ENCODE measurements around the gene FAM3A. TPM values are rescaled to one million over a fixed set of nuclear protein-coding genes. Genes with fewer than 3 reads are reported as not detected.
A peak's percentile ranks its signal among the peaks of the same experiment; 100 is the strongest.

FAM3A gene
- total RNA-seq, 2 experiments from 2014 or later, result 24.9 to 29.0 TPM

GRCh38 chrX:154481195-154481594 is 34.8 kb downstream of the FAM3A start:
- H3K4me1 Mint-ChIP-seq, result peaks cover 38% of the 10 kb centered on the region
- H3K9me3 Mint-ChIP-seq, result no peaks in the 10 kb centered on the region
- peak overlapping the region; percentile 62 for H3K27ac Mint-ChIP-seq
- POLR2A ChIA-PET, result interaction anchor here (1.4 to 5.8 kb wide), 2 partner anchors 9 to 83 kb away, joined by 4 to 27 read pairs; partner anchors contain the start of genes RPL10 and SLC10A3
- CTCF ChIA-PET, result no interaction called here
- no peak for DNase-seq
- peaks cover 11% of the 10 kb centered on the region for H3K36me3 Mint-ChIP-seq (ENCODE audit: low read depth)
- no peak overlapping the region for H3K4me3 Mint-ChIP-seq
- no peaks in the 10 kb centered on the region for H3K27me3 Mint-ChIP-seq

GRCh38 chrX:154478728-154479622 is 37.1 kb downstream of the FAM3A start, which contains the start of gene LAGE3:
Gene LAGE3 (minus strand): TSS chrX:154479281. CDS start chrX:154478915, 366 bp downstream.
- ChIA-PET POLR2A (interaction anchor here (1.0 to 5.8 kb wide), 4 partner anchors 11 to 80 kb away, joined by 3 to 27 read pairs (median 8); partner anchors contain the start of genes RPL10 and SLC10A3), CTCF (interaction anchor here (1.3 kb wide), 1 partner anchor 80 kb away, joined by 3 read pairs; the partner anchor contains the start of gene RPL10)
- Mint-ChIP-seq H3K9me3 (no peaks in the 10 kb centered on the region), H3K4me1 (peaks cover 30% of the 10 kb centered on the region), H3K27me3 (no peaks in the 10 kb centered on the region), H3K4me3 (peak within 1 kb of the TSS; percentile 76), H3K36me3 (ENCODE audit: low read depth) (peaks cover 6% of the 10 kb centered on the region), H3K27ac (peak within 1 kb of the TSS; percentile 79)
- DNase-seq, result peak; percentile 95

DNA sequence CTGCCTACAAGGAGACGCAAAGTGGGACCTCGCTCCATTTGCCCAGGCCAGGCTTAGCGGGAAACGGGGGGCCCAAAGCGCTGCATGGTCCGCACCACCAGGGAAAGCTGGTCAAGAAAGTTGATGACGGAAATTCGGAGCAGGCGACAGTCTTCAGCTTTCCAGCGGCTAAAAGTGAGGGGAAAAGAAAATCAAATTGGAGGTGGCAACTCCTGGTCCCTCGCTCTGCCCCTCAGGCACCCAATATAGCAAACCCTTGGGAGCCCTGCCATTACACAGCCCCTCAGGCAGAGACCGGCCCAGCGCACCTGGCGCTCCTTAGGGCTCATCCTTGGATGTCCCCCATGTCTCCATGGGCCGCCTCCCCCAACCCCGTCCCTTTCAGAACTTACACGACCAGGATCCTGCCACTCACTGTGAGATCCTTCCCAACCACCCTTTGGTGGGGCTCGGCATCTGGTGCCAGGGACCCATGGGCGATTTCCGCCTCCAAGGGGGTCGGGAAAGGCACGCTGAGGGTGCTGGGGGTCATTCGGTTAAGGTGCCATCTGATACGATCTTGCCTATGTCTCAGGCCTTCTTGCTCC is 38.0 kb downstream of the FAM3A start:
- Mint-ChIP-seq H3K36me3 (ENCODE audit: low read depth) (peaks cover 3% of the 10 kb centered on the region), H3K27ac (peak overlapping the region; percentile 66), H3K4me1 (peaks cover 27% of the 10 kb centered on the region), H3K9me3 (no peaks in the 10 kb centered on the region), H3K27me3 (no peaks in the 10 kb centered on the region), H3K4me3 (peak overlapping the region; percentile 76)
- DNase-seq, result no peak
- ChIA-PET CTCF (interaction anchor here (1.2 to 1.3 kb wide), 2 partner anchors 12 to 79 kb away, joined by 3 to 4 read pairs; partner anchors contain the start of genes RPL10 and SLC10A3), POLR2A (interaction anchor here (1.0 to 5.8 kb wide), 6 partner anchors 8 to 79 kb away, joined by 3 to 27 read pairs (median 7); partner anchors contain the start of genes RPL10, SLC10A3 and UBL4A)

- Mint-ChIP-seq H3K4me3 (no peak overlapping the region), H3K27ac (peak overlapping the region; percentile 31), H3K27me3 (no peaks in the 10 kb centered on the region), H3K4me1 (peaks cover 24% of the 10 kb centered on the region), H3K9me3 (no peaks in the 10 kb centered on the region), H3K36me3 (ENCODE audit: low read depth) (peaks cover 3% of the 10 kb centered on the region)
- DNase-seq, result no peak
- CTCF ChIA-PET, result interaction anchor here (1.2 kb wide), 1 partner anchor 14 kb away, joined by 4 read pairs; the partner anchor contains the start of gene SLC10A3
- POLR2A ChIA-PET, result interaction anchor here (1.2 to 5.8 kb wide), 5 partner anchors 9 to 78 kb away, joined by 4 to 27 read pairs (median 9); partner anchors contain the start of genes RPL10, SLC10A3 and UBL4A
Observed at GRCh38 chrX:154476821-154477220, 39.2 kb downstream of the FAM3A start.

GRCh38 chrX:154473683-154474082 is 42.3 kb downstream of the FAM3A start:
- Mint-ChIP-seq H3K4me3 (no peak overlapping the region), H3K36me3 (ENCODE audit: low read depth) (peaks cover 14% of the 10 kb centered on the region), H3K27ac (peak overlapping the region; percentile 26), H3K4me1 (peaks cover 17% of the 10 kb centered on the region), H3K27me3 (no peaks in the 10 kb centered on the region), H3K9me3 (no peaks in the 10 kb centered on the region)
- DNase-seq, result no peak
- POLR2A ChIA-PET, result no interaction called here
- CTCF ChIA-PET, result no interaction called here

DNA sequence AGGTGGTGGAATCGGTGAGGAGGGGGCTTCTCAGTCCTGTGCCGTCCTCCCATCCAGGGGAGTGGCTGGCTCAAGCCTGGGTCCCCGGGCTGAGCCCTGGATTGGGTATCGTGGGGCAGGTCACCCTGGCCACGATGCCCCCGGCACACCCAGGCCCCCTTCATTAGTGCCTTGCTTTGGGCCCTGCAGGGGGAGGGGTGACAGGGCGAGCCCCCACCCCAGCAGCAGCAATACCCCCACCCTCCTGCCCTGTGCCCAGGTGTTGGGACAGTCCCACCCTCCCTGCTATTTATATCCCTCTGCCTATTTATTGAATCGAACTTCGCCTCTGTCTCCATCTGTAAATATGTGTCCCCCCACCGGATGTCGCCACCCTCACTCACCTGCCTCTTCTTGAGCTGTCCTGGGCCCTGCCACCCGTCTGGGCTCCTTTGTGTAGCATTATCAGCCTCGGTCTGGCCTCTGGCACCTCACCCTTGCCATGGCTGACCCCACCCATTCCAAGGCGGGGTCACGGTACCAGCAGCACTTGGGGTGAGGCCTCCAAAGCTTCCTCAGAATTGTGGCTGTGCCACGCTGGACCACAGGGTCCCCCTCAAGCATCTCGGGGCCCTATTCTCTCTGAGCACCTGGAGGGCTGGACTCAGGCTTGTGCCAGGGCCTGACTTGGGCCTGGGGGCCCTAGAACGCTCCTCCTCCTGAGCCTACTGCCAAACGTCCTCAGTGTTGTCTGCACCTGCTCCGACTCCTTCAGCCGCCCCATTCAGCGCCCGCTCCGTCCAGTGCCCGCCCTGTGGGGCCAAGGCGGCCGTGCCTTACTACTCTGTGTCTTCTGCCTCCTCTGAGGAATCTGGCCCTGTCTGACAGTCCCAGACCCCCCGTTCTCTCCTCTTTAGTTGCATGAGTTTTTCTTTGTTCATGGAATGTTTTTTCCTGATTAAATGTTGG is 43.1 kb downstream of the FAM3A start:
- peaks cover 14% of the 10 kb centered on the region for H3K4me1 Mint-ChIP-seq
- no peaks in the 10 kb centered on the region for H3K27me3 Mint-ChIP-seq
- no peak overlapping the region for H3K27ac Mint-ChIP-seq
- no peak overlapping the region for H3K4me3 Mint-ChIP-seq
- no peak for DNase-seq
- ChIA-PET POLR2A (no interaction called here), CTCF (no interaction called here)
- H3K9me3 Mint-ChIP-seq, result no peaks in the 10 kb centered on the region
- H3K36me3 Mint-ChIP-seq (ENCODE audit: low read depth), result peaks cover 14% of the 10 kb centered on the region

GRCh38 chrX:154471839-154472684 is 44.0 kb downstream of the FAM3A start:
- Mint-ChIP-seq H3K36me3 (ENCODE audit: low read depth) (peaks cover 14% of the 10 kb centered on the region), H3K4me3 (no peak overlapping the region), H3K9me3 (no peaks in the 10 kb centered on the region), H3K27ac (no peak overlapping the region), H3K27me3 (no peaks in the 10 kb centered on the region), H3K4me1 (peaks cover 7% of the 10 kb centered on the region)
- ChIA-PET POLR2A (no interaction called here), CTCF (no interaction called here)
- no peak for DNase-seq

DNA sequence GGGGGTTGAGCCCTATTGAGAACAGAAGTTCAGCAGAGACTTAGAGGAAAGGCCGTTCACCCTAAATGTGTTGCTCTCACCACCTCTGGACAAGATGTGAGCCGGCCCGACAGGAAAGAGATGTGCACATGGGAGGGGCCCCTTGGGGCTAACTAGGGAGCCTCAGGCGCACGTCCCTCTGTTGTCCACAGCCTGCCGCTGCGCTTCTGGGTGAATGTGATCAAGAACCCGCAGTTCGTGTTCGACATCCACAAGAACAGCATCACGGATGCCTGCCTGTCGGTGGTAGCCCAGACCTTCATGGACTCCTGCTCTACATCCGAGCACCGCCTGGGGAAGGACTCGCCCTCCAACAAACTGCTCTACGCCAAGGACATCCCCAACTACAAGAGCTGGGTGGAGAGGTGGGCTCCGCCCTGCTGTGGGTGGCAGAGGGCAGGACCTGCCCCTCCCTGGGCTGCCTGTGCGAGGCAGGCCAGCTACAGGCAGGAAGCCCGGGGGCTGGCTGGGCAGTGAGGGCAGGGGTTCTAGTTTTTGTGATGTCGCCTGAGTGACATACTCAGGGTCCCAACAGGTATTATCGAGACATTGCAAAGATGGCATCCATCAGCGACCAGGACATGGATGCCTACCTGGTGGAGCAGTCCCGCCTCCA is 45.0 kb downstream of the FAM3A start:
- H3K9me3 Mint-ChIP-seq, result no peaks in the 10 kb centered on the region
- no peak overlapping the region for H3K27ac Mint-ChIP-seq
- no peak for DNase-seq
- POLR2A ChIA-PET, result no interaction called here
- peaks cover 3% of the 10 kb centered on the region for H3K4me1 Mint-ChIP-seq
- no peak overlapping the region for H3K4me3 Mint-ChIP-seq
- CTCF ChIA-PET, result no interaction called here
- no peaks in the 10 kb centered on the region for H3K27me3 Mint-ChIP-seq
- H3K36me3 Mint-ChIP-seq (ENCODE audit: low read depth), result peaks cover 14% of the 10 kb centered on the region

DNA sequence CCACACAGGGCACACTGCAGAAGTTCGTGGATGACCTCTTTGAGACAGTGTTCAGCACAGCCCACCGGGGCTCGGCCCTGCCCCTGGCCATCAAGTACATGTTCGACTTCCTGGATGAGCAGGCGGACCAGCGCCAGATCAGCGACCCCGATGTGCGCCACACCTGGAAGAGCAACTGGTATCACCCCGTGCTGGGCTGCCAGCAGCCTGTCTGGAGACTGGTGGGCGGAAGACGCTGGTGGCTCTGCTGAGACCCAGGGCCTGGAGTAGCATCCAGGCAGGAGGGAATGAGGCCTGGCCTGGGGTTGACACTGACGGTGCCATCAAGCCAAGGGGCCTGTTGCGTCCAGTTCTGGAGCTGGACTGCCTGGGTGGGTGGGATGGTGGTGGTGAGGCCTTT is 45.6 kb downstream of the FAM3A start:
- Mint-ChIP-seq H3K4me3 (no peak overlapping the region), H3K27me3 (no peaks in the 10 kb centered on the region), H3K27ac (no peak overlapping the region), H3K36me3 (ENCODE audit: low read depth) (peaks cover 12% of the 10 kb centered on the region), H3K4me1 (peaks cover under 1% of the 10 kb centered on the region), H3K9me3 (no peaks in the 10 kb centered on the region)
- no peak for DNase-seq
- POLR2A ChIA-PET, result no interaction called here
- CTCF ChIA-PET, result no interaction called here

DNA sequence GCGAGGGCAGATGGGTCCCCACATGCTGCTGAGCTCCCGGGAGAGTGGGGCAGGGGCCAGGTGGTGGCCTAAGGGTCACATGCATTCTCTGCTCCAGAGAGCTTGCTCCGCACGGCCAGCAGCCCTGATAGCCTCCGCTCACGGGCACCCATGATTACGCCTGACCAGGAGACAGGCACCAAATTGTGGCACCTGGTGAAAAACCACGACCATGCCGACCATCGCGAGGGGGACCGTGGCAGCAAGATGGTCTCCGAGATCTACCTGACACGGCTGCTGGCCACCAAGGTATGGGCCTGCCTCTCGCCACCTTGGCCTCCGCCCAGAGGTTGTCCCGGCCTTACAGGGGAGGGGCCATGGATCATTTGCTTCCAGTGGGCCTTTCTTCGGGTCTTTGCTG is 46.2 kb downstream of the FAM3A start:
- no peak for DNase-seq
- no peak overlapping the region for H3K4me3 Mint-ChIP-seq
- no peaks in the 10 kb centered on the region for H3K4me1 Mint-ChIP-seq
- no peak overlapping the region for H3K27ac Mint-ChIP-seq
- H3K27me3 Mint-ChIP-seq, result no peaks in the 10 kb centered on the region
- no peaks in the 10 kb centered on the region for H3K9me3 Mint-ChIP-seq
- CTCF ChIA-PET, result no interaction called here
- H3K36me3 Mint-ChIP-seq (ENCODE audit: low read depth), result peaks cover 11% of the 10 kb centered on the region
- POLR2A ChIA-PET, result no interaction called here

- DNase-seq, result no peak
- H3K27me3 Mint-ChIP-seq, result no peaks in the 10 kb centered on the region
- H3K9me3 Mint-ChIP-seq, result no peaks in the 10 kb centered on the region
- POLR2A ChIA-PET, result no interaction called here
- CTCF ChIA-PET, result no interaction called here
- H3K27ac Mint-ChIP-seq, result no peak overlapping the region
- no peaks in the 10 kb centered on the region for H3K4me1 Mint-ChIP-seq
- H3K4me3 Mint-ChIP-seq, result no peak overlapping the region
- H3K36me3 Mint-ChIP-seq (ENCODE audit: low read depth), result peaks cover 11% of the 10 kb centered on the region
Observed at GRCh38 chrX:154469114-154469513, 46.9 kb downstream of the FAM3A start.

Measured in activated CD4-positive, alpha-beta memory T cell treated with anti-CD3 and anti-CD28 coated beads, Interleukin-2, amount 10 ng/mL, durations not matched to agents 7 days and 5 days (primary cell).